GM21367 (cell line): Measurements from ENCODE around the gene MLPH.
A peak's percentile ranks its signal among the peaks of the same experiment; 100 is the strongest.

ENCODE experiments used
- ATAC-seq: cut with Tn5 transposase; IDR thresholded peaks from one replicate; pipeline ENCODE4 v1.9.1; 2021; ENCODE audit not compliant: unreplicated experiment

MLPH gene

GRCh38 chr2:237515621-237516275, 28.7 kb downstream of the MLPH start:
- no peak for ATAC-seq

- no peak for ATAC-seq
Measured at GRCh38 chr2:237517163-237517562, 30.1 kb downstream of the MLPH start.

DNA sequence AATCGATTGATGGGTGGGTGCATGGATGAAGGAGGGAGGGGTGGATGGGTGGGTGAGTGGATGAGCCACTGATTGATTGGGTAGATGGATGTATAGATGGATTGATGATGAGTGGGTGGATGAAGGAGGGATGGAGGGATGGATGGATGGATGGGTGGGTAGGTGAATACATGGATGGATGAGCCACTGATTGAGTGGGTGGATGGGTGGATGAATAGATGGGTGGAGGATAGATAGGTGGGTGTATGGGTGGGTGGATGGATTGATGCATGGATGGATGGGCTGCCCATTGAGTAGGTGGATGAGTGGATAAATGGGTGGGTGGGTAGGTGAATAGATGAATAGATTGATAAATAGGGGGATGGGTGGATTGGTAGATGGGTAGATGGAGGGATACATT, 30.9 kb downstream of the MLPH start:
- ATAC-seq: no peak

GRCh38 chr2:237519506-237520245, 32.6 kb downstream of the MLPH start:
- ATAC-seq: no peak

GRCh38 chr2:237520290-237520689, 33.2 kb downstream of the MLPH start:
- ATAC-seq: no peak

DNA sequence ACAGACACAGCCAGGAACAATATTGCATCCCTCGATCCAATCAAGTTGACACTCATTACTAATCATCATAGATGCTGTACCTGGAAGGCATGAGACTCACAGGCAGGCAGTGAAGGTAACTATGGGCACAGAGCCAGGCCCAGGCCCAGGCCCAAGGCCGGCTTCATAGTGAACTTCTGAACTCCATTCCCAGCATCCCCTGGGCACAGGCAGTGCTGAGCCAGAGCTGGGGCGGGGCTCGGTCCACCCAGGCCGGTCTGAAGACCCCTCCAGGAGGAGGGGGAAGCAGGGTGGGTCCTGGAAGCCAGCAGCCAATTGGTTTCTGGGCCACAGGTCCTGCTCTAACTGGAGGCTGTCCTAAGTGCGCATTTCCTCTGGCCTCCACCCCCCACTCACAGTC, 37.6 kb downstream of the MLPH start:
- ATAC-seq: no peak

- ATAC-seq: no peak
Measured at GRCh38 chr2:237525559-237526157, 38.6 kb downstream of the MLPH start.

- no peak for ATAC-seq
Measured at GRCh38 chr2:237527233-237527632, 40.2 kb downstream of the MLPH start.

DNA sequence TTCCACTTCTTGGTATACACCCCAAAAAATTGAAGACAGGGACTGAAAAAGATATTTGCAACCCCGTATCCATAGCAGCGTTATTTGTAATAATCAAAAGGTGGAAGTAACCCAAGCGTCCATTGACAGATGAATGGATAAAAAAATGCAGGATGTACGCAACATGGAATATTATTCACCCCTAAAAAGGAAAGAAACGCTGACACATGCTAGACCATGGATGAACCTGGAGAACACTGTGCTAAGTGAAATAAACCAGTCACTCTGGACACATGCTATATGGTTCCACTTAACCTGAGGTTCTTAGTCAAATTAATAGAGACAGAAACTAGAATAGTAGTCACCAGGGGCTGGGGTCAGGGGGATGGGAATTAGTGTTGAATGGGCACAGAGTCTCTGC, 40.7 kb downstream of the MLPH start:
- no peak for ATAC-seq

DNA sequence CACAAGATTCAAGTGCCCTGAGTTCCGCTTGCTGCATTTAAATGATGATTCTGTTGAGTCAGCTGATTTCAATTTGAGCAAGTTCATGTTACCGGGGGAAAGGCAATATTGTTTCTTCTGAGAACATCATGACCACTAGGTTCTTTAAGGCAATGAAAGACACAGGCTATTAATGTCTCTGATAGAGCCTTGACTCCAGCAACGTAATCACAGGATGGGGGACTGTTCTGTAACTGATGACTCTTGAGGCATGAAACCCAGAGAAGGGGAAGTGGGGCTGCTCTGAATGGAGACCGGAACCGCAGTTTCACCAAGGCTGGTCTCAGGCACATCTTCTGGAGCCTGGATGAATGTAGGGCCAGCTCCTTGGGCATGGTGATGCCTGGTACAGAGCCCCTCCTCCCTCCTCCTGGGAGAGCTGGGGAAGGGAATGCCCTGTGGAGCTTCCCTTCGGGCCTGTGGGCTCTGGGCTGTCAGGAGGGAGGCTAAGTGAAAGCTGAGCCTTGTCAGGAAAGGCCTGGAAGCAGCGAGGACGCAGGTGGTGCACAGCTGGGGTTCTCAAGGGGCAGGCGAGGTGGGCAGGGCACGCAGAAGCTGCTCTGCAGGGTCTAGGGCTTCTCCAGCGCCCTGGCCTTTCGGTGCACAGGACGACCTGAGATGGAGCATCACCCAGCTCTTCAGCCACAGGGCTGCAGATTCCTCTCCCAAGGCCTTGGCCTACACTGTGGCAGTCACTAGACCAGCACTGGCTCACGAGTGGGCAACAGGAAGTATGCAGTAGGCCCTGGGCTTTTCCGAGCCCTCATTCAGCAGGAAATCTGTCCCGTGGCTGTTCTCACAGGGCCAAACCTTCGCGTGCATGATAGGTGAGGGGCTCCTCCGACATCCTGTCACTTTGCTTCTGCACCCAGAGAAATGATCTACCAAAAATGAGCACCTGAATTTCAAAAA, 42.7 kb downstream of the MLPH start:
- peak; percentile 85 for ATAC-seq

- peak; percentile 52 for ATAC-seq
Measured at GRCh38 chr2:237530472-237531433, 43.7 kb downstream of the MLPH start.

DNA sequence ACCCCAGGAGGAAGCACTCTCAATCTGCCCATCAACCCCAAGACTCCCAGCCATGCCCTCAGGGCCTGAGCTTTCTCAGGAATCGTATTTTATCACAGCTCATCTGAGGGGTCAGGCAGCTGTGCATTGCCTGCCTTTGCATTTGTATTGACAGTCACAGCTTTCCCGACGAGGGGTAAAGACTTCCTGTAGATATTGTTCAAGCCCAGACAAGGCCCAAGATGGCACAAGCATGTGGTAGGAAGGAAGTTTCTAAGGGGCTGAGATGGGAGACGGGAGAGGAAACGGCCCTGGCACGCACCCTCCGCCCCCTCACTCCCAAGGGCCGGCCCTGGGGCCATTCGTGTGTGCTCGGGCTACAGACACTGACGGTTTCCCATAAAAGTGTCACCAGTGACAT, 45.1 kb downstream of the MLPH start:
- no peak for ATAC-seq

- ATAC-seq: no peak
Measured at GRCh38 chr2:237533668-237534161, 46.7 kb downstream of the MLPH start.

- ATAC-seq: no peak
Measured at GRCh38 chr2:237534380-237534779, 47.3 kb downstream of the MLPH start.

- ATAC-seq: no peak
Measured at GRCh38 chr2:237535385-237536082, 48.5 kb downstream of the MLPH start.

- no peak for ATAC-seq
Measured at GRCh38 chr2:237536083-237536415, 49.0 kb downstream of the MLPH start.

DNA sequence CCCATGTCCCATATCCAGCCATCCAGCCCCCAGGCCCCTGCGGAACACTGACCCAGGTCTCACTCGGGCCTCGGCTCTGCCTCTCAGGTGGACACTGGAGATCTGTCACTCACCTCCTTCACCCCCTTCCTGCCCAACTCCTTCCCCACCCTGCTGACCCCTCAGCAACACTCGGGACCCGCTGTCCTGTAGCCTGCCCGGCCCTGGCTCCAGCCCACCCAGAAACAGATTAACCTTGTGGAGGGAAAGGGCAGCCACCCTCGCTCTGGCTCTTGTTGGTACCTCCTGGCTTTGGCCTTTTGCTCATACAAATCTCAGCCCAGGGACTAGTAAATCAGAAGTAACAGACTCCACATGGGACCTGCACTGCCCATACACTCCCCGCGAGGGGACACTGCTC, 49.6 kb downstream of the MLPH start:
- ATAC-seq: no peak

- ATAC-seq: no peak
Measured at GRCh38 chr2:237538001-237538720, 51.1 kb downstream of the MLPH start.

DNA sequence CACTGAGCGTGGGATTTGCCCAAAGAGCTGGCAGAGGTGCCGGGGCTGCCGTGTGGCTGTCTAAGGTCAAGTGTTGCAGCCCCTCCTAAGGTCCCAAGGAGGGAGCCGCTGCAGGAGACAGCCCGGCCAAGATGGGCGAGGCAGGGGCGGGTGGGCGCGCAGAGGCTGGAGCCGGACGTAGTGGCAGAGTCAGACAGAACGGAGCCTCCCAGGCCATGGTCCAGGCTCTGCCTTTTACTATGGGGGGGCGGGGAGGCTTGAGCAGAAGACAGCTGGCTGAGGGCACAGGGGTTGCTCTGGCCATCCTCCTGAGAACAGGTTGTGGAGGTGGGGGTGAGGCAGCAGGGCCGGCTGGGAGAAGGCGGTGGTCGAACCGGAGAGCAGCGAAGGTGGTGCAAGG, 51.9 kb downstream of the MLPH start:
- ATAC-seq: no peak
